ENCODE results near the gene PLEKHA7.
"Not testable (repeated sequence)": the region's sequence is repeated elsewhere in the genome, so short reads cannot be mapped to it uniquely, and the experiment has no call there.

Gene PLEKHA7

DNA sequence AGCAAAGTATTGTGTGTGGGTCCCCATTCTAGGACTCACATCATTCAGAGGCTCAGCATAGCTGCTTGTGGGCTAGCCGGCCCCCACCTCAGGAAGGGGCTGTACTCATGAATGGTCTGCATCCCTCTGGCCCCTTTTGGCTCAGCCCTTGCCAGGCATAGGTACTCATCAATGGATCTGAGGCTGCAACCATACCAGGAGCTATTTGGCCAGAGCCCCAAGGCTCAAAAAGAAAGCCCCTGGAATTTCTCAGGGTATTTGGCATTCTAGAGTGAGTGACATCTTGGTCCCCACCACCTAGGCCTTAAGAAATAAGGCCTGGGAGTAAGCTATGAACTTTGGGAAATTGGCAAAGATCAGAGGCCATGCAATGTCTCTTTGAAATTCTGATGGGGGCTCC, 38.3 kb downstream of the PLEKHA7 start:
- Mint-ChIP-seq H3K9me3 (no peaks in the 10 kb centered on the region), H3K27me3 (no peaks in the 10 kb centered on the region), H3K36me3 (no peaks in the 10 kb centered on the region), H3K4me1 (peaks cover 6% of the 10 kb centered on the region), H3K4me3 (no peak overlapping the region), H3K27ac (peak overlapping the region; percentile 26)
- ATAC-seq: peak; percentile 26

DNA sequence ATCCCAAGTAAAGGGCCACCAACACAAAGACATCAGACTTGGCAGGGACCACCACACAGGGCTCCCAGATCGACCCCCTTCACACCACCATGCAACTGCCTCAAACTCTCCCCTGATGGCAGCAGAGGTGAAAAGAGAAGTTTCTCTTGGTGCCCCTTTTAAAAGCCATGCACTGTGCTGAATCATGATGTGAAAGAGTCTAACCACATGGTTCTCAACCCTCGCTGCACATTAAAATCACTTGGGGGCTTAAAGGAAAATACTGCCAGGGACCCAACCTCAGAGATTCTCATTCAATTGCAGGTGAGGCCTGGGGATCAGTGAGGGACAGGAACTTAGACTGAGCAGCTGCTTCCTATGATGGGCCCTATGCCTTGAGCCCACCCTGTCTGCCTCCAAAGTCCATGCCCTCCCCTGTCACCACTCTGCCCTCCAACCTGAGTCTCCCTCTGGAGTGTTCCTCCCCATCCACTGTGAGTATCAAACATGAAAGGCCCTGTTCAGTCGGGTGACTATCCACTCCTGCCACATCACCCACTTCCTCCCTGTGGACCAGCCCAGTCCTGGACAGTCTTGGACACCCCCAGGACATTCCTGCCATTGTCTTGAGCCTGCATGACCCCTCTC, 40.8 kb downstream of the PLEKHA7 start:
- Mint-ChIP-seq H3K4me3 (no peak overlapping the region), H3K36me3 (no peaks in the 10 kb centered on the region), H3K9me3 (no peaks in the 10 kb centered on the region), H3K4me1 (peaks cover 13% of the 10 kb centered on the region), H3K27ac (no peak overlapping the region), H3K27me3 (no peaks in the 10 kb centered on the region)
- ATAC-seq: no peak

- Mint-ChIP-seq H3K27ac (peak overlapping the region; percentile 22), H3K9me3 (no peaks in the 10 kb centered on the region), H3K4me3 (no peak overlapping the region), H3K36me3 (no peaks in the 10 kb centered on the region), H3K27me3 (no peaks in the 10 kb centered on the region), H3K4me1 (peaks cover 7% of the 10 kb centered on the region)
- ATAC-seq: no peak
Measured at GRCh38 chr11:16969010-16969999, 44.9 kb downstream of the PLEKHA7 start.

DNA sequence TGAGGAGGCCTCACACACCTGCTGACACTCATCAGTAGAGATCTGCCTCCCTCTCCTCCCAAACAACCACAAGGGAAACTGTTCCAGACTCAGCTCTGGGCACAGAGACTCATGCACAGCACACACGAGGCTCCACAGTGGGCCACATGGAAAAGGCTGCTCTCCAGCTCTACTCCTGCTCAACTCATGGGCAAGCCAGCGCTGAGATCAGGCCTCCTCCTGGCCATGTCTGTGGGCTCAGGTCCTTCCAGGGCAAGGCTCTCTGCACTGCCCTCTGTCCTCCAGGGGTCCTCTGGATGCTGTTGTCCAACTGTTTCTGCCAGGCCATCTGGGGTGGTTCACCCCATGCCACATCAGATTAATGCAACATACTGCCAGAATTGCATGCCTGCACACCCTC, 46.0 kb downstream of the PLEKHA7 start:
- no peaks in the 10 kb centered on the region for H3K27me3 Mint-ChIP-seq
- H3K4me1 Mint-ChIP-seq: peaks cover 7% of the 10 kb centered on the region
- no peaks in the 10 kb centered on the region for H3K36me3 Mint-ChIP-seq
- ATAC-seq: no peak
- H3K27ac Mint-ChIP-seq: no peak overlapping the region
- no peaks in the 10 kb centered on the region for H3K9me3 Mint-ChIP-seq
- H3K4me3 Mint-ChIP-seq: no peak overlapping the region

DNA sequence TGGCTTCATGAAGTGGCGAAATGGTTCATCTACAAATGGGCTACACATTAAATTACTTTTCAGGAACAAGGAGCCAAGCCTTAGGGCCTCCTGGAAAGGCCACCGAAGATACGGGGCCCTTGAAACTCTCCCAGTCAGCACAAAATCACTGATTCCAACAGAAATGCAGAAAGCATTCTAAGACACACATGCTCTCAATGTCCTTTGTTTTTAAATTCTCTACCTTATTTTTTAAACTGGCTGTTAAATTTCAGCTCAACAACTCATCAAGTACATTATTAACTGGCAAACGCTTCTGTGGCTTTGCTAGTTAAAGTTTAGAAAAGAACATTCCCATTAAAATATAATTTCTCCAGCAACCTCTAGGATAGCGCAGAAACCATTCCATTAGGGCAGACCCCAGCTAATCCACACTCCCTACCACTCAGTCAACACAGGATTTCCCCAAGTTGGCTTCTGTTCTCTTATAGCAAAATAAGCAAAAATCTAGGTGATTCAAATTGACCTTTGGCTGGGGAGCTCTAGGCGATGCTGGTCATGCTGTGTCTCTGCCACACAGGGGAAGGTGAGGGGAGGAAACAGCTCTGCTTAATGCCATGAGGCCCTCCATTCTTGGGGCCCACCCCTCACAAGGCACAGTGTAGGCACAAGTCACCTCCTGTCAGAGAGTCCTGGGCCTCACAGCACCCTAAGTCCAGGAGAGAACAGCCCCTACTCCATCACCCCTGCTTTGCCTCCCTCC, 47.1 kb downstream of the PLEKHA7 start:
- Mint-ChIP-seq H3K4me3 (no peak overlapping the region), H3K4me1 (peaks cover 7% of the 10 kb centered on the region), H3K27ac (no peak overlapping the region), H3K36me3 (no peaks in the 10 kb centered on the region), H3K9me3 (no peaks in the 10 kb centered on the region), H3K27me3 (no peaks in the 10 kb centered on the region)
- peak; percentile 24 for ATAC-seq

GRCh38 chr11:16964501-16964900, 49.7 kb downstream of the PLEKHA7 start:
- ATAC-seq: no peak
- Mint-ChIP-seq H3K4me3 (no peak overlapping the region), H3K27ac (no peak overlapping the region), H3K36me3 (no peaks in the 10 kb centered on the region), H3K9me3 (no peaks in the 10 kb centered on the region), H3K27me3 (no peaks in the 10 kb centered on the region), H3K4me1 (peaks cover 7% of the 10 kb centered on the region)

GRCh38 chr11:16963316-16963876, 50.8 kb downstream of the PLEKHA7 start:
- Mint-ChIP-seq H3K4me1 (no peaks in the 10 kb centered on the region), H3K36me3 (no peaks in the 10 kb centered on the region), H3K4me3 (no peak overlapping the region), H3K27me3 (no peaks in the 10 kb centered on the region), H3K9me3 (no peaks in the 10 kb centered on the region), H3K27ac (no peak overlapping the region)
- no peak for ATAC-seq

GRCh38 chr11:16962589-16962988, 51.6 kb downstream of the PLEKHA7 start:
- H3K9me3 Mint-ChIP-seq, ATAC-seq, H3K36me3 Mint-ChIP-seq, H3K4me3 Mint-ChIP-seq, H3K27me3 Mint-ChIP-seq, H3K4me1 Mint-ChIP-seq, H3K27ac Mint-ChIP-seq: not testable (repeated sequence)

DNA sequence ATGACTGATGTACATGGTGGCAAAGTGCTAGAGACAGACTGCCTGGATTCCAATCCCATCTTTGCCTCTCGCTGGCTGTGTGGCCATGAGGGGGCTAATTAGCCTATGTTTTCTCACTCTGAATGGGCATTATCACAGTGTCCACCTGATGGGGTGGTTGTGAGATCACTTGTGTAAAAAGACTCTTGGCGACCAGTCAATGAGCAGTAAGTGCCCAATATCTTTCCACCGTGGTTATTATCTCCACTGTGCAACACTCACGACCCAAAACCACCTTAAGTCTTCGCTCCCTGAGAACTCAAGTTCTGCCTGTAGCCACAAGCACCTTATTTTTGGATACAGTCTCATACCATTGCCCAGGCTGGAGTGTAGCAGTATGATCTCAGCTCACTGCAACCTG, 52.1 kb downstream of the PLEKHA7 start:
- no peaks in the 10 kb centered on the region for H3K4me1 Mint-ChIP-seq
- H3K4me3 Mint-ChIP-seq: no peak overlapping the region
- H3K27me3 Mint-ChIP-seq: no peaks in the 10 kb centered on the region
- ATAC-seq: no peak
- H3K27ac Mint-ChIP-seq: no peak overlapping the region
- no peaks in the 10 kb centered on the region for H3K36me3 Mint-ChIP-seq
- H3K9me3 Mint-ChIP-seq: no peaks in the 10 kb centered on the region

GRCh38 chr11:16960250-16960649, 54.0 kb downstream of the PLEKHA7 start:
- Mint-ChIP-seq H3K9me3 (no peaks in the 10 kb centered on the region), H3K4me3 (no peak overlapping the region), H3K4me1 (no peaks in the 10 kb centered on the region), H3K27ac (no peak overlapping the region), H3K36me3 (no peaks in the 10 kb centered on the region), H3K27me3 (no peaks in the 10 kb centered on the region)
- ATAC-seq: no peak

GRCh38 chr11:16959602-16960001, 54.6 kb downstream of the PLEKHA7 start:
- H3K36me3 Mint-ChIP-seq: no peaks in the 10 kb centered on the region
- no peaks in the 10 kb centered on the region for H3K4me1 Mint-ChIP-seq
- no peaks in the 10 kb centered on the region for H3K9me3 Mint-ChIP-seq
- no peak overlapping the region for H3K4me3 Mint-ChIP-seq
- H3K27me3 Mint-ChIP-seq: no peaks in the 10 kb centered on the region
- H3K27ac Mint-ChIP-seq: no peak overlapping the region
- no peak for ATAC-seq

GRCh38 chr11:16958833-16959232, 55.4 kb downstream of the PLEKHA7 start:
- no peaks in the 10 kb centered on the region for H3K36me3 Mint-ChIP-seq
- no peaks in the 10 kb centered on the region for H3K4me1 Mint-ChIP-seq
- no peaks in the 10 kb centered on the region for H3K9me3 Mint-ChIP-seq
- H3K4me3 Mint-ChIP-seq: no peak overlapping the region
- no peak overlapping the region for H3K27ac Mint-ChIP-seq
- ATAC-seq: peak; percentile 44
- H3K27me3 Mint-ChIP-seq: no peaks in the 10 kb centered on the region

DNA sequence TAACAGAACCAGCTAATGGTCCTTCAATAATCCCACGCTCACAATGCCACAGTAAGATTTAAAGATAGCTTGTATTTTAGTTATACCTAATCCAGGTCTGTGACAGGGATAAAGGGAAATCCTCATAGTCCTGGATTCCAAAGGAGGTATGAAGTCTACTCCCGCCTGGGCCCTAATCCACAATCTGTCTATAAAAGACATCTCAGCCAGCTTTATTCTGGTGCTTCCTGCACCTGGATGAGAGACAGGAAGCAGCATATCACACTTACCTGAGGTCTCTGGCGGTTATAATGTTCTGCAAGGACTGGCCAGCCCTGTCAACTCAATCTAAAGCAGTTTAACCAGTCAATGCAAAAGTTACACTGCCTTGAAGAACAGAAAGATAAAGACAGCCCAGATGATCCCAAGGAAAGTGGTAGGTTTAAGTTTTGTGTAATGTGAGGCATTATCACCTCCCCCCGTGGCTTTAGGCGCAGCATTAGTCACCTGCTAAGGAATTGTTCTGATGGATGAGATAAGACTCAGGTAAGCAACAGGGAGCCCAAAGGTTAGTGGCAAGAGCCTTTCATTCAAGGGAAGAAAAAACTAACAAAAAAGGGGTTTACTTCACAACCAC, 57.6 kb downstream of the PLEKHA7 start:
- Mint-ChIP-seq H3K4me3 (no peak overlapping the region), H3K9me3 (no peaks in the 10 kb centered on the region), H3K27me3 (no peaks in the 10 kb centered on the region), H3K27ac (no peak overlapping the region), H3K36me3 (no peaks in the 10 kb centered on the region), H3K4me1 (no peaks in the 10 kb centered on the region)
- ATAC-seq: no peak

GRCh38 chr11:16953663-16954062, 60.6 kb downstream of the PLEKHA7 start:
- H3K27me3 Mint-ChIP-seq: no peaks in the 10 kb centered on the region
- no peak overlapping the region for H3K27ac Mint-ChIP-seq
- H3K4me3 Mint-ChIP-seq: no peak overlapping the region
- no peaks in the 10 kb centered on the region for H3K9me3 Mint-ChIP-seq
- no peak for ATAC-seq
- H3K4me1 Mint-ChIP-seq: no peaks in the 10 kb centered on the region
- no peaks in the 10 kb centered on the region for H3K36me3 Mint-ChIP-seq
